Gastroesophageal sphincter (tissue), 3 donors: ENCODE data around the gene LIN54.

Source experiments
- EP300 ChIP-seq: sonication (generic); formaldehyde crosslinking; IDR thresholded peaks from one replicate; pipeline ENCODE4 v1.6.1; 2017; ENCODE audit warnings: antibody characterized with exemption, mild to moderate bottlenecking
- POLR2A ChIP-seq, 2 donors: fragments of 450-650 bp; IDR thresholded peaks; one replicate each; pipeline ENCODE4 v1.6.1; 2017; ENCODE audit warnings: antibody characterized with exemption in 2 of 2, mild to moderate bottlenecking in 2 of 2, moderate library complexity in 1 of 2
- TF ChIP-seq, protein P1 (sequence below), 4 experiments: fragments of 200-600 bp in 2 of 4; fragments of 450-650 bp in 2 of 4; sonication (generic) in 1 of 4; IDR thresholded peaks; one replicate each; pipeline ENCODE4 v1.5.1; 2017 to 2019; ENCODE audit warnings: antibody characterized with exemption in 4 of 4, mild to moderate bottlenecking in 2 of 4, moderate library complexity in 2 of 4

DNA sequence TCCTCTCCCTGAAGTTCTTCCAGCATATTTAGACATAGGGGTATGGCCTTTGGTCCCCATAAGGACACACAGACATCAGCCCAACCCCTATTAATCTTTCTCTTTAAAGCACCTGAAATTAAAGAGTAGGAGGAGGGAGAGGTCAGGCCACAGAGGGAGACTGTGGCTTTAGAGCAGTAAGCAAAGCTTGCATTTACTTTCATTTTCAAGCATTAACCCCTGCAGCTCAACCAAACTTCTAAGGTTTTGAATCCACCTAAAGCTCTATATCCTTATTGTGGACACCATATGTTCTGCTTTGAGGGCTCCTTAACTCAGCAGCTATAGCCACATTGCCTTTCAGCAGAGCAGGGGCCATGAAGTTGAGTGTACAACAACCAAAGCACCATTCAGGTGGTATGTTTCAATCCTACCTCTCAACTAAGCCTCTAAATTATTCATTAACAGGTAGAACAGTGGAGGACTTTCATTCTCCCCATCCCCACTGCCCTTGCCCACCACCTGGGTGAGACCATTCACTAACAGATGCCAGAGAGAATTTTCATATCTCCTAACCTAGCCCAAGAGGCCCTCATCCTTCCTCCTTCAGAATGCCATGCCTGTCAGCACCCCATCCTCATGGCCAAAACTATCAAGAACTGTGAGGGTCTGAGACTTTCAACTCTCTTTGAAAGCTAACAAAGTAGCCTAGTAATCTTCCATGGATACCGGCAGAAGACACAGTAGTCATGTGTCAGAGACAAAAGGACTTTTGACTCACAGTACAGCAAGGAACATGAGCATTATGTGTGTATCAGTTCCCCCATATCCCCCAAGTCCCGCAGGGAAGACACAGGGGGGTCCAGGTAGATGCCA lies 20.8 kb downstream of the LIN54 start:
- TF ChIP-seq EP300 (no peak), POLR2A (IDR thresholded peaks at IDR 0.05) (no peak)
- TF ChIP-seq, protein P1, sequence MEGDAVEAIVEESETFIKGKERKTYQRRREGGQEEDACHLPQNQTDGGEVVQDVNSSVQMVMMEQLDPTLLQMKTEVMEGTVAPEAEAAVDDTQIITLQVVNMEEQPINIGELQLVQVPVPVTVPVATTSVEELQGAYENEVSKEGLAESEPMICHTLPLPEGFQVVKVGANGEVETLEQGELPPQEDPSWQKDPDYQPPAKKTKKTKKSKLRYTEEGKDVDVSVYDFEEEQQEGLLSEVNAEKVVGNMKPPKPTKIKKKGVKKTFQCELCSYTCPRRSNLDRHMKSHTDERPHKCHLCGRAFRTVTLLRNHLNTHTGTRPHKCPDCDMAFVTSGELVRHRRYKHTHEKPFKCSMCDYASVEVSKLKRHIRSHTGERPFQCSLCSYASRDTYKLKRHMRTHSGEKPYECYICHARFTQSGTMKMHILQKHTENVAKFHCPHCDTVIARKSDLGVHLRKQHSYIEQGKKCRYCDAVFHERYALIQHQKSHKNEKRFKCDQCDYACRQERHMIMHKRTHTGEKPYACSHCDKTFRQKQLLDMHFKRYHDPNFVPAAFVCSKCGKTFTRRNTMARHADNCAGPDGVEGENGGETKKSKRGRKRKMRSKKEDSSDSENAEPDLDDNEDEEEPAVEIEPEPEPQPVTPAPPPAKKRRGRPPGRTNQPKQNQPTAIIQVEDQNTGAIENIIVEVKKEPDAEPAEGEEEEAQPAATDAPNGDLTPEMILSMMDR (IDR thresholded peaks at IDR 0.05): no peak
